IPS DF 4.7 (cell line): ENCODE measurements around the gene SFXN5.

Experiments used
- DNase-seq: peaks from one replicate; pipeline ENCODE4 v3.0.0-alpha.2; 2013; ENCODE audit warnings: low spot score; ENCODE audit errors: extremely low read depth

Gene SFXN5

GRCh38 chr2:72980535-72981217 is 90.8 kb downstream of the SFXN5 start:
- DNase-seq = no peak

GRCh38 chr2:72979896-72980295 is 91.6 kb downstream of the SFXN5 start:
- DNase-seq = no peak

- no peak for DNase-seq
These were observed 96.5 kb downstream of the SFXN5 start for GRCh38 chr2:72975017-72975416.

GRCh38 chr2:72974436-72974754 is 97.1 kb downstream of the SFXN5 start:
- DNase-seq = no peak

- no peak for DNase-seq
These were observed 97.7 kb downstream of the SFXN5 start for GRCh38 chr2:72973566-72974435.

GRCh38 chr2:72973137-72973535 is 98.4 kb downstream of the SFXN5 start:
- DNase-seq = no peak

- no peak for DNase-seq
These were observed 99.0 kb downstream of the SFXN5 start for GRCh38 chr2:72972352-72973136.

- DNase-seq = no peak
These were observed 100.5 kb downstream of the SFXN5 start for GRCh38 chr2:72971036-72971435.

- no peak for DNase-seq
These were observed 101.8 kb downstream of the SFXN5 start for GRCh38 chr2:72969706-72970105.

GRCh38 chr2:72968286-72968685 is 103.2 kb downstream of the SFXN5 start:
- DNase-seq = no peak

GRCh38 chr2:72965770-72966450 is 105.6 kb downstream of the SFXN5 start:
- no peak for DNase-seq

GRCh38 chr2:72965016-72965415 is 106.5 kb downstream of the SFXN5 start:
- DNase-seq = no peak

- no peak for DNase-seq
These were observed 107.4 kb downstream of the SFXN5 start for GRCh38 chr2:72964146-72964525.

GRCh38 chr2:72963423-72964145 is 107.9 kb downstream of the SFXN5 start:
- DNase-seq = no peak

- DNase-seq = no peak
These were observed 108.6 kb downstream of the SFXN5 start for GRCh38 chr2:72962911-72963310.

GRCh38 chr2:72961853-72962468 is 109.6 kb downstream of the SFXN5 start:
- no peak for DNase-seq

GRCh38 chr2:72961036-72961720 is 110.3 kb downstream of the SFXN5 start:
- no peak for DNase-seq

- DNase-seq = no peak
These were observed 111.2 kb downstream of the SFXN5 start for GRCh38 chr2:72959995-72960981.

- no peak for DNase-seq
These were observed 112.0 kb downstream of the SFXN5 start for GRCh38 chr2:72959554-72959953.
